ENCODE results near the gene EXOC6B.

The EXOC6B gene

DNA sequence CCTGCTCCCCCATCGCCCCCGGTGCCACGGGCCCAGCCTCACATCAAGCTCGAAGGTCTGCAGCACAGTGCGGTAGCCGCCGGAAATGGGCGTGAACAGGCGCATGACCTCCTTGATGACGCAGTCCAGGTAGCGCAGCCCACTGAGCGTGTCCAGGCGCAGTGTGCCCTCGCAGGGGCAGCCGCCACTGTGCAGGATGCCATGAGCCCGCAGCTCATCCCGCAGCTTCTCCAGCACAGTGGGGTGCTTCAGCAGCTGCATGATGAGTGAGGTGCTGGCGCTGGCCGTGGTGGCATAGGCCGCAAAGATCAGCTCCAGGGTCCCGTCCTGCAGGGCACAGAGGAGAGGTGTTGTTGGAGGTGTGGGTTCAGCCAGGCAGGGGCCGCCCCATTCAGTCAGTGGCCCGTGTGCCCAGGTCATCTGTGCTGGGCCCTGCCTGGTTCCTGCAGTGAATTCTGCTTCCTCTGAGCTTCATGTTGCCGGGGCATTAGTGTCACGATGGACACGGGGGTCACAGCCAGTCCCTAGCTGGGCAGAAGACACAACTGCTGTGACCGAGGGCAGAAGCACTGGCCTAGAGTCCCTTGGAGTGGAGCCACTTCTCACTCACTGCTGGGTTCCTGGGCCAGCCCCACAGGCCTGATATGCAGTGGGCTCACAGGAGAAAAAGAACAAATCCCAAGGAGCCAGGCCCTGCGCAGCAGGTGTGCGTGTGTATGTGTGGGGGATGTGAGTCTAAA lies 692.7 kb downstream of the EXOC6B start:
- no peak for DNase-seq (ENCODE audit: low spot score)

DNA sequence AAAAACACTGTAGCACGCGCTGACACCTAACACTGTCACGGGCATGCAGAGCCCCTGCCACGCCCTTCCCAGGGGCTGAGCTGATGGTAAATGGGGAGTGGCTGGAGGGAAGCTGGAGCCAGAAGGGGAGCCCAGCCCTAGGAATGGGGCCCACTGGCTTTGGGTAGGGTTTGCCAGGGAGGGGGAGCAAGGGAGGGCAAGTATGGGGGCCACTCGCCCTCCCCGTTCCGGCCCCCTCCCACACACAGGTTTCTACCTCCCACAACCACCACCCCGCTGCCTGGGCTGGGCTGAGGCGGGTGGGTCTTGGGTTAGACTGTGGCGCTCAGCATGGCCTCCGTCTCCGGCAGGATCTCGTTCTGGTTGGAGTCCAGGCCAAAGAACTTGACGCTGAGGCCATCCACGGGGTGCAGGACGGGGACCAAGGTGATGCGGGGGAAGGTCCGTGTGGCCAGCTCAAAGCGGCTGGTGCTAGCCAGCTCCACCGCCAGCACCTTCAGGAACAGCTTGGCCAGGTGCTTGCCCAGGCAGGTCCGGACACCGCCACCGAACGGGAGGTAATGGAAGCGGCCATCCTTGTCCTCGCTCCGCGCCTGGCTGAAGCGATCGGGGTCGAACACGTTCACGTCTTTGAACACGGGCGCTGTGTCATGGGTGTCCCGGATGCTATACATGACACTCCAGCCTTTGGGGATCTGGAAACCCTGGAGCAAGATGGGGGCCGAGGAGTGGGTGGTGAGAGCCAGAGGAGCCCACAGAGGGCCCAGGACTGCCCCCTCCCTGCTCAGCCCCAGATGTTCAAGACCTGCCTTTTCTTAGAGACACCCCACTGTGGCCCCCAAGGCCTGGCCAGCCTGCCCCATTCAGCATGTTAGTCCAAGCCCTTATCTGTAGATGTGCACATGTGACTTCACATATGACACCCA lies 693.7 kb downstream of the EXOC6B start:
- no peak for DNase-seq (ENCODE audit: low spot score)

- no peak for DNase-seq (ENCODE audit: low spot score)
These were observed 694.4 kb downstream of the EXOC6B start for GRCh38 chr2:72131371-72131891.

DNA sequence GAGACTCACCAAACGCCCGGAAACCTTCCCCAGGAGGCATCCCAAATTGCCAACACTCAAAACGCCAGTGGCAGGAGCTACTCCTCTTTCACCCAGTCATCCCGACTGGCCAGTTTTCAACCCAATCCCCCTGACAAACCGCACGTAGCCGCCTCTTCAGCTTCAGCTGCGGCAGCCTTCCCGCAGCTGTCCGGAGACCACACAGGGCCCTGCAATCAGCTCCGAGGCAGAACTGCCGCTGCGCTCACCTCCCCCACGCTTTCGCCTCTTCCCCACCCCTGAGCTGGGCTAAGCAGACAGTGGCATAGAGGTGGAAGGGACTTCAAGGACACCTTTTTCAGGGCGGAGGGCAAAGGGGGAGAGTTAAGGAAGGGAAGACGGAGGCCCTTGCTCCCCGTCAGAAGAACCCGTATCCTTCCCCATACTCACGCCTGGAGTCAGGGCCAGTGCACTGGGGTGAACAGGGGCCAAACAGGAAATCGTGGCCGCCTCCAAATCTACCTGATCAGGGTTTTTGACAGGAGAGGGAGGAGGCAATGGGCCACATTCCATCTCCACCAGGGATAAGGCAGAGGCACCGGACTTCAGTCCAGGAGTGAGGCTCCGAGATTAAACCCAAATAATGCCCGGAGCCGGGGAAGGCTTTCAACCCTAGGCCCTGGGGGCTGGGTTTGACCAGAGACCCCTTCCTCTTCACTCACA lies 695.0 kb downstream of the EXOC6B start:
- DNase-seq (ENCODE audit: low spot score), result no peak

- DNase-seq (ENCODE audit: low spot score), result no peak
These were observed 696.0 kb downstream of the EXOC6B start for GRCh38 chr2:72129681-72130340.

- no peak for DNase-seq (ENCODE audit: low spot score)
These were observed 697.0 kb downstream of the EXOC6B start for GRCh38 chr2:72128843-72129227.

DNA sequence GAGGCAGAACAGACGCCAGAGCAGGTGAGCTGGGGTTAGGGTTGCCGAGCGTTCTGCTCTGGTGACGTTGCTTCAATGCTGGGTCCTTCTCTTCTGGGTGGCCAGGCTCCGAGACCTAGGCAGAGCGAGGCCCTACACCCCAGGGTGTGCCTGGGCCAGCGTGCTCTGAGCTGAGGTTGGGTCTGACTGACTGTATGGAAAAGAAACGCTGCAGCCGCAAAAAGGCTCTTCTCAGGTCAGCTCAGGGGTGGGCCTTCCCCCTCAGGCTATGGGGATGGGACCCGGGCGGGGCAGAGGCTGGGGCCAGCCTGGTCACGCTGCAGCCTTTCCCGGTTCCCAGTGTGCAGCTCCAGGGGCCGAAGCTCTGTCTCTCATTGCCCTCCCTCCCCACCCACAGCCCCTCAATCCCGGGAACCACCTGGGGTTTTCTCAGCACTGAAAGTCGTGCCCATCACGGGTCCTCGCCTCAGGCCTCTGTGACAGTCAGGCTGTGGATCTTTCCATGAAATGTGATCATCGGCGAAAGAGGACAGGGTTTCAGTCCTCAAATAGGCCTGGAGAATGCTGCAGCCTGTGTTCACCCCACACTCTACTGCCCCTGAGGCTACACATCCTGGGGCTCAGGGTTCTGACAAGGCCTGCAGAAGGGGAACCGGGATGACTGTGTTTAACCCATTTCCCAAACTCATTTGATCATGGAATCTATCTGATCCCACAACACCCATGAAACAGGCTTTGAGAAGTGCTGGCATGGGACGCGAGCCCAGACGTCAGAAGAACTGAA lies 697.6 kb downstream of the EXOC6B start:
- DNase-seq (ENCODE audit: low spot score), result no peak

DNA sequence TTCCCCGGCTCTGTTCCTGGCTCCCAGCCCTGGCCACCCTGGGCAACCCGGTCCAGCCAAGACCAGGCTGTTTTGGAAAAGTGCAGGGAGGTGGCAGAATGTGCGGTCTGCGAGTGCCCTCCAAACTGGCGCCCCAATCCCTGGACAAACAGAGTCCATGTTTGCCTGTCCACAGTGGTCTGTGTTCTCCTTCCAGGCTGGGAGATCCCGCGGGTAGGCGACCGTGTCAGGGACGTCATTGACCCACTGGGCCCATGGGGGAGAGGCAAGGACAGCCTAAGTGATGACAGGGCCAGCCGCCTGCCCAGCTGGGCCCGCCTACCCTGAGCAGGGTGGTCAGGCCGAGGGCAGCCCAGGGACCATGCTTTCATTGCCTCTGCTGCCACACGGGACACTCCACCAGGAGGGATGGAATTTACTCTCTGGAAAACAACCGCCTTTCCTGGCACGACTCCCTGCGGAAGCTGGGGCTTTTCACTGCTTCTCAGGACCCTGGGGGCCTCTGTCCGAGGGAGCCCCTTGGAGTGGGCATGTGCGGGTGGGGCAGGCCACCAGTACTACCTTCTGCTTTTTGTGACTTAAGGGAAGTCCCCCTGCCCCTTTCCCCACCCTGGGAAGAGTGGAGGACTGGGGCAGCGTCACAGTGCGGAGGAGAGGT lies 698.3 kb downstream of the EXOC6B start:
- DNase-seq (ENCODE audit: low spot score), result no peak

DNA sequence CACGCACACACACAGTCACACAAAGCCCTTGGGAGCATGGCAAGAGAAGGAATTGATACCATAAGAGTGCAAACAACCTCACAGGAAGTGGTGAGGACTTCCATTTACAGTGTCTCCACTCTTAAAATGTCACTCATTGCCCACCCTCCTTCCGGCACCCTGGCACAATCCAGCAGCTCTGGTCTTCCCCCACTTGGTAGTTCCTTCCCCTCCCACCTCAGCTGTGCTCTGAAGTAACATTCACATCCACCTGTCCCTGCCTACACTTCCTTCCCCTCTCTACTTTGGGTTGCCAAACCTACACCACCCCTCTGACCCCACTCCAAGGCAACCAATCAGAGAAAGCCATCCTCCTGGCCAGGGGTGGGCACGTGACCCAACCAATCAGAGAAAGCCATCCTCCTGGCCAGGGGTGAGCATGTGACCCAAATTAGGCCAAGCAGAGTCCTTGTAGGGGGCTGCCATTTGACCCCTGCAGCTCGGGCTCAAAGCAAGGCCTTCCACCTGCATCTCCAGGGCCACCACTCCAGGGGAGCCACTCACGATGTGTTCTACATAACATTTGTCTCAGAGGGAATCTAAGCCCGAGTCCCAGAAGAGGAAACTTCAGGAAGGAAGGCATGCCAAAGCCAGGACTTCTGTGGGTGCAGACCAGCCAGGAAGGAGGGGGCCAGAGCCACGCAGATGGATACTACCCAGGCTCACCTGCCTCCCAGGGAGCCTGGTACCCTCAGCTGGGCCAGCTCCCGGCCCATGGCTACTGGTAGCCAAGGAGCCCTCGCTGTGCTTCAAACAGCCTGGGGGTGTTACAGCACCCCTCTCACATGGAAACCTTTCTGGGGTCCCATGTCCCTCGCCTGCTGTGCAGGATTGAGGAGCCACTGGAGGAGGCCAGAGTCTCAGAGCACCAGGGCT lies 699.4 kb downstream of the EXOC6B start:
- DNase-seq (ENCODE audit: low spot score), result no peak
